Kidney epithelial cell (primary cell): ENCODE data around the gene ACTMAP. TPM values are rescaled to one million over a fixed set of nuclear protein-coding genes. Genes with fewer than 3 reads are reported as not detected.

ENCODE experiments used
- DNase-seq: peaks from one replicate; pipeline ENCODE4 v3.0.0-alpha.2; 2010; ENCODE audit warnings: low read depth
- H3K27me3 ChIP-seq: 2 replicates; pipeline ENCODE4 v1.6.0; 2011; ENCODE audit warnings: low read length; ENCODE audit not compliant: control insufficient read depth, insufficient read depth
- H3K36me3 ChIP-seq: 2 replicates; pipeline ENCODE4 v1.5.1; 2011; ENCODE audit warnings: low read length; ENCODE audit not compliant: control insufficient read depth, insufficient read depth
- H3K4me3 ChIP-seq: 2 replicates; pipeline ENCODE4 v1.5.1; 2011; ENCODE audit warnings: low read depth, mild to moderate bottlenecking, control low read depth, low read length
- CTCF ChIP-seq: IDR thresholded peaks from 2 replicates; pipeline ENCODE4 v1.5.1; 2011; ENCODE audit warnings: mild to moderate bottlenecking, moderate library complexity, low read length, control low read depth, inconsistent platforms; ENCODE audit not compliant: insufficient read depth, poor library complexity, severe bottlenecking
- total RNA-seq: library from RNA; depleted of rRNA; stranded (reverse); fragments of >200 nt; gene quantifications from 2 replicates; pipeline ENCODE4 v1.2.3, GENCODE V29; 2015

Gene ACTMAP
- total RNA-seq, 1 donor from 2014 or later, result 7.2 TPM

- DNase-seq, result no peak
- no peaks in the 10 kb centered on the region for H3K27me3 ChIP-seq
- H3K36me3 ChIP-seq, result no peaks in the 10 kb centered on the region
- no peak overlapping the region for H3K4me3 ChIP-seq
- no peak for TF ChIP-seq CTCF
Observed at GRCh38 chr19:40742886-40743285, 7.4 kb downstream of the ACTMAP start.

GRCh38 chr19:40742477-40742876 is 7.8 kb downstream of the ACTMAP start:
- H3K36me3 ChIP-seq, result no peaks in the 10 kb centered on the region
- TF ChIP-seq CTCF, result no peak
- DNase-seq, result no peak
- no peaks in the 10 kb centered on the region for H3K27me3 ChIP-seq
- no peak overlapping the region for H3K4me3 ChIP-seq

- no peak for DNase-seq
- Histone ChIP-seq H3K27me3 (no peaks in the 10 kb centered on the region), H3K36me3 (peaks cover 1% of the 10 kb centered on the region), H3K4me3 (no peak overlapping the region)
- no peak for TF ChIP-seq CTCF
Observed at GRCh38 chr19:40741527-40742390, 8.5 kb downstream of the ACTMAP start.

GRCh38 chr19:40740747-40741146 is 9.5 kb downstream of the ACTMAP start:
- no peak for DNase-seq
- no peak overlapping the region for H3K4me3 ChIP-seq
- H3K36me3 ChIP-seq, result peaks cover 1% of the 10 kb centered on the region

GRCh38 chr19:40739871-40740703 is 10.2 kb downstream of the ACTMAP start:
- TF ChIP-seq CTCF, result no peak
- no peak overlapping the region for H3K4me3 ChIP-seq

More at GRCh38 chr19:40740747-40741146, 9.5 kb downstream of the ACTMAP start:
- no peaks in the 10 kb centered on the region for H3K27me3 ChIP-seq
- no peak for TF ChIP-seq CTCF

More at GRCh38 chr19:40739871-40740703, 10.2 kb downstream of the ACTMAP start:
- no peak for DNase-seq
- no peaks in the 10 kb centered on the region for H3K27me3 ChIP-seq
- H3K36me3 ChIP-seq, result peaks cover 1% of the 10 kb centered on the region
